Activated naive CD4-positive, alpha-beta T cell treated with anti-CD3 and anti-CD28 coated beads, Interleukin-2, amount 50 U/mL, for 72 hours (primary cell): ENCODE measurements around the gene USH2A. TPM values are rescaled to one million over a fixed set of nuclear protein-coding genes. Genes with fewer than 3 reads are reported as not detected.
A peak's percentile ranks its signal among the peaks of the same experiment; 100 is the strongest.

Source experiments
- ATAC-seq, 2 donors: fragments of 150-1000 bp; cut with Tn5 transposase; 2 replicates each; pipeline ENCODE4 v1.10.0; 2021; ENCODE audit warnings: mild to moderate bottlenecking in 2 of 2, moderate library complexity in 2 of 2
- DNase-seq, 2 donors: peaks; one replicate each; pipeline ENCODE4 v3.0.0; 2021 to 2022; ENCODE audit warnings: low spot score in 2 of 2
- H3K27ac Mint-ChIP-seq, 2 donors: one replicate each; pipeline ENCODE4 v1.8.0; 2022; ENCODE audit warnings: mild to moderate bottlenecking in 2 of 2, mixed read lengths in 2 of 2
- H3K36me3 Mint-ChIP-seq, 2 donors: one replicate each; pipeline ENCODE4 v1.8.0; 2022; ENCODE audit warnings: mixed read lengths in 2 of 2
- H3K9me3 Mint-ChIP-seq, 2 donors: one replicate each; pipeline ENCODE4 v1.8.0; 2022; ENCODE audit warnings: mixed read lengths in 2 of 2
- total RNA-seq, 2 donors: library from RNA; stranded (reverse); gene quantifications; one replicate each; pipeline ENCODE4 v1.2.3, GENCODE V29; 2022

The USH2A gene
- total RNA-seq, 2 donors from 2014 or later, result not detected

DNA sequence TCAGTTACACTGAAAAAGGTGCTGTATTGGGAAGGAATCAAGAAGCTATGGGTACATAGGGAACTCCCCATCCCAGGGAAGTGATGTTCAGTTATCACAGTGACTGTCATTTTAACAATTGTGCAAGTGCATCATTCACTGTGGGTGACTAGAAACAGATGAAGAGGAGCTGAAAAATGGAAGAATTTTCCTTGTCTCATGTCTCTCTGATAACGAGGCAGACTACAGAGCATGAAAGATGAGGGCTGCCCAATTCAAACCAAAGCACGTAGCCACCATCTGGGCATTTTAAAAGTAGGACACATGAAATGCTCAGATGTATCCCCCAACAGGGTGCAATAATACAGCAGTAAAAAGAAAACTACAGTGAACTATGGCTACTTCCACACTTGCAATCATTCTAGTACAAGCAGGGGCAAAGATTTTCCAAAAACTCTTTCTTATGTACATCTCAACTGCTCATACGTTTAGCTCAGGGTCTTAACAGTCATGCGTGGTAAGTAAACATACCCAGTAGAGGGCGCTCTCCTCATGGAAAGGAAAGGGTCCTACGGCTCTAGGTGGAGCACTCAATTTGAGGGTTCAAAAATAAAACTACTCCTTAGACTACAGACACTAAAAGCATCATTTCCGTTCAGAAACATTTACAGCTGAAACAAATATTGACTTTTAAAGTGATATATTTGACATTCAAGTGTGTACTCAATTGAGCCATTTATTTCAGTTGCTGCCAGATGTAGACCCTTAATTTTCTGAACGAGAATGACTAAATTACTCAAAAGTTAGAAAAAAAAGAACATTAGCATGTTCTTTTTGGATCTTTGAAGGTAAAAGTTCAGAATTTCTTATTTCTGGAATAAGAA lies 713.0 kb downstream of the USH2A start:
- no peaks in the 10 kb centered on the region for H3K9me3 Mint-ChIP-seq

GRCh38 chr1:215704089-215704860 lies 719.0 kb downstream of the USH2A start:
- H3K36me3 Mint-ChIP-seq, result peaks cover 0 to 13% of the 10 kb centered on the region in 2 donors
- H3K27ac Mint-ChIP-seq, result no peak overlapping the region
- DNase-seq, result no peak
- no peak for ATAC-seq
- peaks cover 12 to 25% of the 10 kb centered on the region in 2 donors for H3K9me3 Mint-ChIP-seq

More for the DNA sequence above, 713.0 kb downstream of the USH2A start:
- H3K27ac Mint-ChIP-seq, result no peak overlapping the region
- DNase-seq (peak in 1 of 2 donors; percentile 33), ATAC-seq (peak in 1 of 2 donors; percentile 57)
- H3K36me3 Mint-ChIP-seq, result no peaks in the 10 kb centered on the region

GRCh38 chr1:215682232-215682631 lies 741.0 kb downstream of the USH2A start:
- Mint-ChIP-seq H3K36me3 (no peaks in the 10 kb centered on the region), H3K9me3 (no peaks in the 10 kb centered on the region), H3K27ac (no peak overlapping the region)
- ATAC-seq (no peak), DNase-seq (no peak)

- Mint-ChIP-seq H3K9me3 (no peaks in the 10 kb centered on the region), H3K27ac (no peak overlapping the region), H3K36me3 (no peaks in the 10 kb centered on the region)
- no peak for ATAC-seq
- DNase-seq, result no peak
Measured at GRCh38 chr1:215681041-215681440, 742.2 kb downstream of the USH2A start.

- DNase-seq (no peak), ATAC-seq (no peak)
- Mint-ChIP-seq H3K36me3 (no peaks in the 10 kb centered on the region), H3K27ac (no peak overlapping the region), H3K9me3 (no peaks in the 10 kb centered on the region)
Measured at GRCh38 chr1:215679231-215679630, 744.0 kb downstream of the USH2A start.

DNA sequence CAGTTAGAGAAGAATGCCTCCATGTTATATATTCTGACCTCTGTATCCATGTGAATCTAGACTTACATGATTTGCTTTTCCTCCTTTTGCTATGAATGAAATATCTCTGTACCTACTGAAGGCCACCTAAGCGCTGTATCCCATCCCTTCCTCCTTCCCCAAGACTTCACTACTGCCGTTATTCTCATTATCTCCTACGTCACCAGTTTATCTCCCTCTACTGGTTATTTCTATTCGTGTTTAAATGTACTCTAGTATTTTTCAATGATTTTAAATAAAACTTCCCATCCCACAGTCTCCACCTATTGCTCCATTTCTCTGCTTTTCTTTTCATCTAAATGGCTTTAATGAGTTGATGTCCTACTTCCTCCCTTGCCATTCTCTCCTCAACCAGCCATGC lies 746.1 kb downstream of the USH2A start:
- no peaks in the 10 kb centered on the region for H3K9me3 Mint-ChIP-seq
- no peak overlapping the region for H3K27ac Mint-ChIP-seq
- H3K36me3 Mint-ChIP-seq, result no peaks in the 10 kb centered on the region
- DNase-seq, result no peak
- ATAC-seq, result no peak

- H3K36me3 Mint-ChIP-seq, result no peaks in the 10 kb centered on the region
- no peak for ATAC-seq
- H3K27ac Mint-ChIP-seq, result no peak overlapping the region
- no peak for DNase-seq
- no peaks in the 10 kb centered on the region for H3K9me3 Mint-ChIP-seq
Measured at GRCh38 chr1:215673943-215674342, 749.3 kb downstream of the USH2A start.

GRCh38 chr1:215672482-215672881 lies 750.8 kb downstream of the USH2A start:
- DNase-seq (no peak), ATAC-seq (no peak)
- H3K36me3 Mint-ChIP-seq, result no peaks in the 10 kb centered on the region
- no peak overlapping the region for H3K27ac Mint-ChIP-seq
- H3K9me3 Mint-ChIP-seq, result no peaks in the 10 kb centered on the region

DNA sequence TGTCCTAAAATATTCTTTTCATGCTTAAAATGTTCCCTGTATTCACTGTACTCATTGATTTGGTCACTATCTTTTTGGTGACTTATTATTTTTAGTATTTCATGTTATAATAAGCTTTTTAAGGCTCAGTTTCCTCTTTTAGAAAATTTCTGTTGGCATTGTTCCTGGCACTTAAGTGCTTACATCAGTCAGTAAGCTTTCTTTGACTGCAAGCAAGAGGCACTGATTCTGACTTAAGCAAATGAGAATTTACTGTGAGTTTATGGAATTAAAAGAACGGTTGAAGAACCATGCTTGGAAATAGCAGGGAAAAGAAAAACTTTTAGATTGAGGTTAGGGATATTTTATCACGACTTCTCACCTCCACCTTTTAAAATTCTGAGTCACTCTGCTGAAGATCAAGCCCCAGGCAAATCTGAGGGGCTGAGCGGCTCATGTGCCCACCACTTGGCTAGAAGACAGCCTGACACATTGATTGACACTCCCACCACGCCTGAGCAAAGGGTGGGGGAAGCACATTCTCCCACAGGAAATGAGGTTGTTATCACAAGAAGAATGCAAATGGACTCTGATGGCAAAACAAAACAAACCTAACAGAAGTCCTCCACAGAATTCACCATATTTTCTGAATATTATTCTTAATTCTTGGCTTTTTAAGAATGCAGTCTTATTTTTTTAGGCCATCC lies 753.3 kb downstream of the USH2A start:
- DNase-seq, result no peak
- no peaks in the 10 kb centered on the region for H3K9me3 Mint-ChIP-seq
- no peak for ATAC-seq
- H3K36me3 Mint-ChIP-seq, result no peaks in the 10 kb centered on the region
- no peak overlapping the region for H3K27ac Mint-ChIP-seq

DNA sequence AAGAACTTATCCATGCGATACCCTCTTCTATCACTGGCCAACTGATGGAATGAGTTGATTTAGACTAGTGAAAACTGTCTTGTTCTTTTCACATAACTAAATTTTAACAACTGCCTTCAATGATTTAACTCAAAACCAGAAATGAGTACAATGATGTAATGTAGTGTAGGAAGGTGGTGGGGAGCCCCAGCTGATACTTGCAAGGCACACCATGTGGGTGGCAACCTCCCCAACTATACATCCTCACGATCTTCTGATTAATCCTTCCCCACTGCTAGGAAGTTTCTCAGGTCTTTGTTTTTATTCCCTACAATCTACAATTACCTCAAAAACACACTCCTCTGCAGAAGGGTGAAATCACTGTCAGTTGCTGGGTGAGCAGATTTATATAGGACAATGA lies 755.5 kb downstream of the USH2A start:
- no peak for DNase-seq
- no peak overlapping the region for H3K27ac Mint-ChIP-seq
- ATAC-seq, result peak in 1 of 2 donors; percentile 52
- no peaks in the 10 kb centered on the region for H3K9me3 Mint-ChIP-seq
- no peaks in the 10 kb centered on the region for H3K36me3 Mint-ChIP-seq

GRCh38 chr1:215665215-215665614 lies 758.0 kb downstream of the USH2A start:
- no peak for DNase-seq
- peak in 1 of 2 donors; percentile 86 for ATAC-seq
- Mint-ChIP-seq H3K9me3 (no peaks in the 10 kb centered on the region), H3K27ac (no peak overlapping the region), H3K36me3 (no peaks in the 10 kb centered on the region)

GRCh38 chr1:215661033-215661432 lies 762.2 kb downstream of the USH2A start:
- Mint-ChIP-seq H3K36me3 (no peaks in the 10 kb centered on the region), H3K9me3 (no peaks in the 10 kb centered on the region), H3K27ac (no peak overlapping the region)
- DNase-seq (no peak), ATAC-seq (no peak)

- Mint-ChIP-seq H3K27ac (no peak overlapping the region), H3K9me3 (no peaks in the 10 kb centered on the region), H3K36me3 (no peaks in the 10 kb centered on the region)
- ATAC-seq (no peak), DNase-seq (no peak)
Measured at GRCh38 chr1:215660259-215660658, 763.0 kb downstream of the USH2A start.

- no peak for ATAC-seq
- H3K9me3 Mint-ChIP-seq, result no peaks in the 10 kb centered on the region
- no peak for DNase-seq
- H3K36me3 Mint-ChIP-seq, result no peaks in the 10 kb centered on the region
- H3K27ac Mint-ChIP-seq, result no peak overlapping the region
Measured at GRCh38 chr1:215657047-215657446, 766.2 kb downstream of the USH2A start.

GRCh38 chr1:215652371-215652770 lies 770.9 kb downstream of the USH2A start:
- no peak for ATAC-seq
- no peaks in the 10 kb centered on the region for H3K36me3 Mint-ChIP-seq
- no peak for DNase-seq
- H3K9me3 Mint-ChIP-seq, result peaks cover 0 to 4% of the 10 kb centered on the region in 2 donors
- H3K27ac Mint-ChIP-seq, result no peak overlapping the region

DNA sequence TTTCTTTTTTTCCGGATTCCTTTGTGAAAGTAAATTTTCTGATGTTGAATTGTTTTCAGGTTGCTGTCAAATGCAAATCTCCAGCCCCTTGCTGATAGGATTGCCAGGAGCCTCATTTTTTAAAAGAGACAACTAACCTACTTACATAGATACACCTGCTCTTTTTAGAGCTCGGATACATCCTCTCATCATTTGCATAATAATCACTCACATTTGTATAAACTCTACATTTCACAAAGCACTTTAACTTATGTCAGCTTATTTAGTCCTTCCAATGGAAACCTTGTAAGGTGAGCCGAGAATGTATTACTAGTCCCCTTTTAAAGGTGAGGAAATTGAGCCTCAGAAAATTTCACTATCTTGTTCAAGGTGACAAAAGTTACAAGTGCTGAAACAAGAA lies 771.4 kb downstream of the USH2A start:
- Mint-ChIP-seq H3K36me3 (no peaks in the 10 kb centered on the region), H3K27ac (no peak overlapping the region), H3K9me3 (peaks cover 0 to 4% of the 10 kb centered on the region in 2 donors)
- ATAC-seq, result no peak
- DNase-seq, result no peak
